Measurements from ENCODE around the gene ZKSCAN5.

DNA sequence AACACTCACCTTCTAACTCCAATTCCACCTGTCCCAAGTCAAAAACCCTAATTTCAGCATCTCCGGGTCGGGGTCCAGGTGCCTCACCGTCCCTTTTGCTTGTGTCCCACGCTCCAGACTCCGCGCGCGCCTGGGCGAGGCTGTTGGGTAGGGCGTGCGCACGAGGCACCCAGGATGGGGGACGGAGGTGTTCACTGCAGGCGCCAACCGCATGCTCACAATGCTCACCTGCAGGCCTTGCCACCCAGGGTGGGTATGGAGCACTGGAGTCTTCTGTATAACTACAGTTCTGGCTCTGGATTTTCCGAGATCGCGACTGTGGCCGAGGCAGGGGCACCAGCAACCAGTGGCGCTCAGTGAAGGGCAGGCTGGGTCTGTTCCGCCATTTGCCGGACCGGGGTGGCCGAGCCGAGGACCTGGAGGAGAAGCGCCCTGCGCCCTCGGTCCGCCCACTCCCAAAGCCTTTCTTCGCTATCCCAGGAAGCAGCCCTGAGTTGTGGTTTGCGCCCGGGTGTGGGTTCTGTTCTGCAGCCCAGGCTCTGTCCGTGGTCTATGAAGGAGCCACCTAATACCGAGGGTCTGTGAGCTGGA lies 38.7 kb downstream of the ZKSCAN5 start:
- TF ChIP-seq, protein P1, sequence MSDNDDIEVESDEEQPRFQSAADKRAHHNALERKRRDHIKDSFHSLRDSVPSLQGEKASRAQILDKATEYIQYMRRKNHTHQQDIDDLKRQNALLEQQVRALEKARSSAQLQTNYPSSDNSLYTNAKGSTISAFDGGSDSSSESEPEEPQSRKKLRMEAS (IDR thresholded peaks at IDR 0.05), result no peak
- TF ChIP-seq, protein P2, sequence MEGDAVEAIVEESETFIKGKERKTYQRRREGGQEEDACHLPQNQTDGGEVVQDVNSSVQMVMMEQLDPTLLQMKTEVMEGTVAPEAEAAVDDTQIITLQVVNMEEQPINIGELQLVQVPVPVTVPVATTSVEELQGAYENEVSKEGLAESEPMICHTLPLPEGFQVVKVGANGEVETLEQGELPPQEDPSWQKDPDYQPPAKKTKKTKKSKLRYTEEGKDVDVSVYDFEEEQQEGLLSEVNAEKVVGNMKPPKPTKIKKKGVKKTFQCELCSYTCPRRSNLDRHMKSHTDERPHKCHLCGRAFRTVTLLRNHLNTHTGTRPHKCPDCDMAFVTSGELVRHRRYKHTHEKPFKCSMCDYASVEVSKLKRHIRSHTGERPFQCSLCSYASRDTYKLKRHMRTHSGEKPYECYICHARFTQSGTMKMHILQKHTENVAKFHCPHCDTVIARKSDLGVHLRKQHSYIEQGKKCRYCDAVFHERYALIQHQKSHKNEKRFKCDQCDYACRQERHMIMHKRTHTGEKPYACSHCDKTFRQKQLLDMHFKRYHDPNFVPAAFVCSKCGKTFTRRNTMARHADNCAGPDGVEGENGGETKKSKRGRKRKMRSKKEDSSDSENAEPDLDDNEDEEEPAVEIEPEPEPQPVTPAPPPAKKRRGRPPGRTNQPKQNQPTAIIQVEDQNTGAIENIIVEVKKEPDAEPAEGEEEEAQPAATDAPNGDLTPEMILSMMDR (IDR thresholded peaks at IDR 0.05 in 2 of 3, conservative IDR thresholded peaks at IDR 0.05 in 1 of 3; ENCODE audit: borderline replicate concordance in 1 of 3, insufficient read depth in 1 of 3, low read depth in 2 of 3, low read length in 2 of 3), result no peak
- TF ChIP-seq TCF7L2 (IDR thresholded peaks at IDR 0.05; ENCODE audit: borderline replicate concordance, extremely low read depth, insufficient read depth, insufficient read length), result no peak
- TF ChIP-seq YY1 (IDR thresholded peaks at IDR 0.05; ENCODE audit: extremely low read depth, insufficient replicate concordance, low read depth, low read length), result no peak
- TF ChIP-seq CEBPB (IDR thresholded peaks at IDR 0.05; ENCODE audit: low read depth), result no peak
- no peak for TF ChIP-seq SRF (IDR thresholded peaks at IDR 0.05; ENCODE audit: low read depth)
- TF ChIP-seq POLR2A (IDR thresholded peaks at IDR 0.05; ENCODE audit: borderline replicate concordance, extremely low read depth, insufficient read depth, insufficient read length), result no peak
- no peak for TF ChIP-seq ELF1 (IDR thresholded peaks at IDR 0.05; ENCODE audit: borderline replicate concordance, low read depth)
- TF ChIP-seq, protein P3, sequence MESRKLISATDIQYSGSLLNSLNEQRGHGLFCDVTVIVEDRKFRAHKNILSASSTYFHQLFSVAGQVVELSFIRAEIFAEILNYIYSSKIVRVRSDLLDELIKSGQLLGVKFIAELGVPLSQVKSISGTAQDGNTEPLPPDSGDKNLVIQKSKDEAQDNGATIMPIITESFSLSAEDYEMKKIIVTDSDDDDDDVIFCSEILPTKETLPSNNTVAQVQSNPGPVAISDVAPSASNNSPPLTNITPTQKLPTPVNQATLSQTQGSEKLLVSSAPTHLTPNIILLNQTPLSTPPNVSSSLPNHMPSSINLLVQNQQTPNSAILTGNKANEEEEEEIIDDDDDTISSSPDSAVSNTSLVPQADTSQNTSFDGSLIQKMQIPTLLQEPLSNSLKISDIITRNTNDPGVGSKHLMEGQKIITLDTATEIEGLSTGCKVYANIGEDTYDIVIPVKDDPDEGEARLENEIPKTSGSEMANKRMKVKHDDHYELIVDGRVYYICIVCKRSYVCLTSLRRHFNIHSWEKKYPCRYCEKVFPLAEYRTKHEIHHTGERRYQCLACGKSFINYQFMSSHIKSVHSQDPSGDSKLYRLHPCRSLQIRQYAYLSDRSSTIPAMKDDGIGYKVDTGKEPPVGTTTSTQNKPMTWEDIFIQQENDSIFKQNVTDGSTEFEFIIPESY (IDR thresholded peaks at IDR 0.05; ENCODE audit: extremely low read depth, insufficient replicate concordance, low read length), result no peak
- TF ChIP-seq FOSL1 (IDR thresholded peaks at IDR 0.05; ENCODE audit: low read depth), result no peak
- no peak for TF ChIP-seq ZFX (IDR thresholded peaks at IDR 0.05)
- TF ChIP-seq, protein P4, sequence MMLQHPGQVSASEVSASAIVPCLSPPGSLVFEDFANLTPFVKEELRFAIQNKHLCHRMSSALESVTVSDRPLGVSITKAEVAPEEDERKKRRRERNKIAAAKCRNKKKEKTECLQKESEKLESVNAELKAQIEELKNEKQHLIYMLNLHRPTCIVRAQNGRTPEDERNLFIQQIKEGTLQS (IDR thresholded peaks at IDR 0.05), result no peak
- TF ChIP-seq SP1 (IDR thresholded peaks at IDR 0.05; ENCODE audit: low read depth), result no peak

Measured in HCT116 (cell line).